GM18526 (cell line): ENCODE data around the gene SKI.

ENCODE experiments used
- POLR2A ChIP-seq: IDR thresholded peaks from 3 replicates; pipeline ENCODE4 v1.6.1; 2011; ENCODE audit not compliant: insufficient read length; ENCODE audit errors: extremely low read depth

The SKI gene

DNA sequence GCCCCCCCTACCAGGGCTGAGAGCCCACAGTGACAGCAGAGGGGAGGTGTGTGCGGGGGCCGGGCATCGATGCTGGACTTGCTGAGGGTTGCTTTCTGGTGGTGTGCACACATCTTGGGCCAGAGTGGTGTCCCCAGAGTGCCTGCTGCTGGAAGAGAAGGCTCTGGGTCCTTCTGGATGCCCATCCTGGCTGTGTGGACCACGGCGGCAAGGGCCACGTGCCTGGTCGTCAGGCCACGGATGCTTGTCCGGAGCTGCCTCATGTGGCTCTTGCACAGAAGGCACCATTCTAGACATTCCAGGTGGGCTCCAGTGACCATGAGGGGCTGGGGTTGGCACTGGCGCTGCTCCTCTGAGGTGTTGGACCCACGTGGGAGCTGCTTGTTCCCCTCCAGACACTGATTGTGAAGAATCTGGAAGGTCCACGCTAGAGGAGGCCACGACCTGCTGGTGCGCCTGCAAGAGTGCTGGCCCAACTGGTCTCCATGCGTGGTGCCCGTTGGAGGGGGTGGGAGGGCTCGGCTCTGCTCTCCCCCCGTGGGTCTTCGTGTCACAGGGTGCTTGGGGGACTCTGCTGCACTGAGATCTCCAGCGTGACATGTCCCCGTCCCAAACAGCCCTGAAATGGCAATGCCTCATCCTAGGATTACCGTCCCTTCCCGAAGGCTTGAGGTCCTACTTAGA is 25.8 kb downstream of the SKI start:
- TF ChIP-seq POLR2A: no peak

DNA sequence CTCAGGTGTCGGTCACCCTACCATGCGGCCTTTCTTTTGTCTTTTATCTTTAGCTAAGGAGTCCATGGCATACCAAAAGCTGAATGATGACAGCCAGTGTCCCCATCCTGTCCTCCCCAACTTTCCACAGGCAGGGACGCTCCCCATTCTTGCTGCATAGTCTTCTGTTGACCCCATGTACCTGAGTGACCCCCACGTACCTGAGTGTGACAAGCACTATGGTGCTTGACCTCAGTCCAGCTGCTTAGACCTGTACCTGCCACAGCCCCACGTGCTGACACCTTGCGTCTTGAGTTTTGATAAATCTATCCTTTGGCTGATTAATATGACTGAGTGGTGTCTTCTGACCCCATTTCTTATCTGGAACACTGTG is 26.9 kb downstream of the SKI start:
- no peak for TF ChIP-seq POLR2A

DNA sequence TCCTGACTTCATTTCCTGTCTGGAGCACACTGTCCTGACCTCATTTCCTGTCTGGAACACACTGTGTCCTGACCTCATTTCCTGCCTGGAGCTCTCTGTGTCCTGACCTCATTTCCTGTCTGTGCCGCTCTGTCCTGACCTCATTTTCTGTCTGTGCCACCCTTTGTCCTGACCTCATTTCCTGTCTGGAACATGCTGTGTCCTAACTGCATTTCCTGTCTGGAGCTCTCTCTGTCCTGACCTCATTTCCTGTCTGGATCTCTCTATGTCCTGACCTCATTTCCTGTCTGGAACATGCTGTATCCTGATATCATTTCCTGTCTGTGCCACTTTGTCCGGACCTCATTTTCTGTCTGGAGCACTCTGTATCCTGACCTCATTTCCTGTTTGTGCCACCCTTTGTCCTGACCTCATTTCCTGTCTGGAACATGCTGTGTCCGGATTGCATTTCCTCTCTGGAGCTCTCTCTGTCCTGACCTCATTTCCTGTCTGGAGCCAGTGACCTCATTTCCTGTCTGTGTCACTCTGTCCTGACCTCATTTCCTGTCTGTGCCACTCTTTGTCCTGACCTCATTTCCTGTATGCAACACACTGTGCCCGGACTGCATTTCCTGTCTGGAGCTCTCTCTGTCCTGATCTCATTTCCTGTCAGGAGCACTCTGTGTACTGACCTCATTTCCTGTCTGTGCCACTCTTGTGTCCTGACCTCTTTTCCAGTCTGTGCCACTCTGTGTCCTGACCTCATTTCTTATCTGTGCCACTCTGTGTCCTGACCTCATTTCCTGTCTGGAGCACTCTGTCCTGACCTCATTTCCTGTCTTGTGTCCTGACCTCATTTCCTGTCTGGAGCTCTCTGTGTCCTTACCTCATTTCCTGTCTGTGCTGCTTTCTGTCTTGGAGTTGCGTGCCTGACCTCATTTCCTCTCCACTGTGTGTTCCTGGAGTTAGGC is 27.6 kb downstream of the SKI start:
- no peak for TF ChIP-seq POLR2A

DNA sequence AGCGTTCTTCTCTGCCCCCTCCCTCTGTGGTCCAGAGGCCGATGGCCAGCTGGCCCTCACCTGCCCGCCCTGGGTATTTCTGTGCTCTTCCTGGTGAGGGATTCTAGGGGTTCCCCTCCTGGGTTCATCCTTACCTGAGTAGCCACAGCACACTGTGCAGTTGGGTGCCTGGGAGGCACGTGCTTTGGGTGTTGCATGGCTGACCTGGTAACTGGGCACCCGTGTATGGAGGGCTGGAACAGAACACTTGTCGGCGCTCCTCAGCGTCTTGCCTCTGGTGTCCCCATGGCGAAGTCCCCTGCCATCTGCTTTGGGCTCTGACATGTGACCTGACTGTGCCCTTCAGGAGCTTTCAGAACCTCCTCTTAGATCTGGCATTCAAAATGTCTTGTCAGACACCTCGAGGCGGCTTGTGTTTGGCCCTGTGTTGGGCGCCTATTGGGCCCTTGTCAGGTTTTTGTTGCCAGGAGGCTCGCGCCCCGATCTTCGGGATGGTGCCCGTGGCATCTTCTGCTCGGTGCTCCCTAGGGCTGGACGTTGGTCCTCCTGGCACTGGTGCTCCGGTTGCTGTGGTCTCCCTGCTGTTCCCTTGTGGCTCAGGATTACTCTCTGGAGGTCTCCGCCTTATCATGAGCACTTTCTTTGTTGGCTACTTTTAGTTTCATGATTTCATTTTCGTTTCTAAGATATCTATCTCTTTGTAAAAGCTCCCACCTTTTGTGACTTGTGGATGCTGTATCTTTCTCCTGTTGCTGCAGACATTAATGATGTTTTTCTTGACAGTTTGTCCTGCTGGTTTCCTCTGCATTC is 28.5 kb downstream of the SKI start:
- no peak for TF ChIP-seq POLR2A

DNA sequence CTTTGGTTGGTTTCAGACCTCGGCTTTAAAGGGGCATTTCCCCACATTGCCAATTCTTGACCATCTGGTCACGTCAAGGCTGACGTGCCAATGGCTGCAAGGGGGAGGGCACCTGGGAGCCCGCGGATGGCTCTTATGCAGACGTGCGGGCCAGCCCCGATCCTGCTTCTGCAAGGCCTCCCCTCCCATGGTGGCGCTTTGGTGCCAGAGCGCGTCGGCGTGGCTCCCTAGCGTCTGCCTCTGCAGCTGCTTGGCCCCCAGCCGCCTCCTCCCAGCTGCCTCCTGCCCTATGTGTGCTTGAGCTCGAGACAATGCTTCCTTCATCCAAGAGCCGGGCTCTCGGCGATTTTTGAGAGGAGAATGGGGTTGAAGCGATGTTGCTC is 29.1 kb downstream of the SKI start:
- no peak for TF ChIP-seq POLR2A

DNA sequence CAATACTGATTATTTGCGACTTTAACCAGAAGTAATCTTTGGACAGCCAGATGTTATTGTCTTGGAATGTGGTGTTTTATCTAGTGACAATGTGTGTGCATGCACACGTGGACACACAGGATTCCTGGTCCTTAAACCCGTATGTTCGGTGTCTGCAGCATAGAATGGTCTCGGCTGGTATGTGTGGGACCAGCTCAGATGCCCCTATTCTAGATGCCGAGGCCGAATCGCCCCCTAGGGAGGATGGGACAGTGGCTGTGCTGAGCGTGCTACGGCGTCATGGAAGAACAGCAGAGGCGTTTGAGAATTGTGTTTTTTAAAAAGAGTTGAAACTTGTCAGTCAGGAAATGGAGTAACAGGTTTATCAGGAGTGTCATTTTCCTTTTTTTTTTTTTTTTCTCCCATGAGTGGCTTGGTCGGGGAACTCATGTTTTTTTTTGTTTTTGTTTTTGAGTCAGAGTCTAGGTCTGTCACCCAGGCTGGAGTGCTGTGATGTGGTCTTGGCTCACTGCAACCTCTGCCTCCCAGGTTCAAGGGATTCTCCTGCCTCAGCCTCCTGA is 30.1 kb downstream of the SKI start:
- TF ChIP-seq POLR2A: no peak

DNA sequence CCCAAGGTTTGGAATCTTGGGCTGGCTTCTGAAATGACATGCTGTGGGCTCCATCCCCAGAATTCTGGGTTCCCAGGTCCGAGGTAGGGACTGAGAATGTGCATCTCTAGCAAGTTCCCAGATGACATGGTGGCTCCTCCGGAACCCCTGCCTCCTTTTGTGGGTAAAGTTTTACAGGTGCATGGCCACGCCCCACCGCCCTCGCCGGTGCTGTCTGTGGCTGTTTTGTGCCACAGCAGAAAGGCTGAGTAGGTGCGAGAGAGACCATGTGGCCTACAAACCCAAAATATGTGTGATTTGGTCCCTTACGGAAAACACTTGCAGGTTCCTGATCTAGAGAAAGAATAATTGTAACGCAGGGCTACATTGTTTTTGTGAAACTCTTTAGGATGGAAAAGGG is 30.9 kb downstream of the SKI start:
- TF ChIP-seq POLR2A: no peak

DNA sequence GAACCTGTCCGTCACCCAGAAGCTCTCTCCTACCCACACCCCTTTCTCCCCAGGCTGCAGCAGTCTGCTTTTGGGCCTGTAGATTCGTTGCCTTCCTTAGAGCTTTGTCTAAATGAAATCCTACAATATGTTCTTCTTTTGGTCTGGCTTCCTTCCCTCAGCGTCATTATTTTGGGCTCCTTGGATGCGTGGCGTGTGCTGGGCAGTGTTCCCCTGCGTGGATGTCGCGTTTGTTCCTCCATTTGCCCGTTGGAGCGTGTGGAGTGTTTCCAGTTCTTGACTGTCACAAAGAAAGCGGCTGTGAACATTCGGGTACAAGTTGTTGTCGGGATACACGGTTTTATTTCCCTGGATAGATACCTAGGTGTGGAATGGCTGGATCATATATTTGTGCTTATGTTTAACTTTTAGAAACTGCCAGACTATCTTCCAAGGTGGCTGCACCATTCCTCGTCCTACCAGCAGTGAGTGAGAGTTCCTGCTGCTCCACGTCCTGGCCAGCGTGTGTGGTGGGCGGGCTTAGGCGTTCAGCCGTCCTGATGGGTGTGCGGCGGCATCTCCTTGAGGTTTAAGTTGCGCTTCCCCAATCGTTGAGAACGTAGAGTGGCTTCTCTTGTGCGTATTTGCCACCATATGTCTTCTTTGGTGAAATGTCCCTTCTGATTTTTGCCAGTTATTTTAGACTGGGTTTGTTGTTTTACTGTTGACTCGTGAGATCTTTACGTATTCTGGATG is 31.7 kb downstream of the SKI start:
- no peak for TF ChIP-seq POLR2A

DNA sequence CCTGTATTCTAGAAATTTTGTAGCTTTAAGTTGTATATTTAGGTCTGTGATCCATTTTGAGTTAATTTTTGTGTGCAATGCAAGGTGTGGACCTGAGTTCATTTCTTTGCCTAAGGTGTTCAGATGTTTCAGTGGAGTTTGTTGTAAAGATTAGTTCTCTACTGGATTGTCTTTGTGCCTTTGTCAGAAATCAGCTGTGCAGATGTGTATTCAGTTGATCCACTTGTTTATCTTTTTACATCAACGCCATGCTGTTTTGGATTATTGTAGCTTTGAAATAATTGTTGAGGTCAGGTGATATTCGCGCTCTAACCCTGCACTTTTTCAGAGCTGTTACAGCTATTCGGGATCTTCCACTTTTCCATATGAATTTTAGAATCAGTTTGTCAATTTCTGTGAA is 32.8 kb downstream of the SKI start:
- TF ChIP-seq POLR2A: no peak

DNA sequence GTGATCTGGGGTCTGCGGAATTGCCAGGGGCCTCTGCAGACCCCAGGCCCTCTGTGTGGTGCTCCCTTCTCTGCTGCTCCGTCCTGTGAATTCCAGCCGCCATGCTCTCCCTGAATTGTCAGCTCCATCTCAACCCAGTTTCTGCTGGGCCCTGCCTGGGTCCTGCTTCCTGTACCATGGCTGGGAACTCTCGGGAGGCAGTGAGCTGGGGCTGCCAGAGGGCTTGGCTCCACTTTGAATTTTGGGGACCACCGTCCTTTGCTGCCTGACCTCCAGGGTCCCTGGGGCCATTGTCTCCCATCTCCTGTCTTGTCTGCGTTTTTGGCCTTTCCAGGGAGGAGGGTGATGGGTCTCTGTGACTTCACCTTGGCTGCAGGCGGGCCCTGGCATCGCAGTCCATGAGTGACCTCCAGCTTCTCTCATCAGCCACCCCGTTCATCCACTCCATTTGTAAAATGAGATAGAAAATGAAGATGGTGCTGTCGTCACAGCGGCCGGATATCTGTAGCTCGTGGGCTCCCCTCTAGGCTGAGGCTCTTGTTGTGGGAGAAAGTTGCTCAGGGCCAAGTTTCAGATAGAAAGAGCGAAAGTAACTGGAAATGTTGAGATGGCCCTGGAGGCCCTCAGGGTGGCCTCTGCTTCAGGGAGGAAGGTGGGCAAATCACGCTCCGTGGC is 38.3 kb downstream of the SKI start:
- no peak for TF ChIP-seq POLR2A

DNA sequence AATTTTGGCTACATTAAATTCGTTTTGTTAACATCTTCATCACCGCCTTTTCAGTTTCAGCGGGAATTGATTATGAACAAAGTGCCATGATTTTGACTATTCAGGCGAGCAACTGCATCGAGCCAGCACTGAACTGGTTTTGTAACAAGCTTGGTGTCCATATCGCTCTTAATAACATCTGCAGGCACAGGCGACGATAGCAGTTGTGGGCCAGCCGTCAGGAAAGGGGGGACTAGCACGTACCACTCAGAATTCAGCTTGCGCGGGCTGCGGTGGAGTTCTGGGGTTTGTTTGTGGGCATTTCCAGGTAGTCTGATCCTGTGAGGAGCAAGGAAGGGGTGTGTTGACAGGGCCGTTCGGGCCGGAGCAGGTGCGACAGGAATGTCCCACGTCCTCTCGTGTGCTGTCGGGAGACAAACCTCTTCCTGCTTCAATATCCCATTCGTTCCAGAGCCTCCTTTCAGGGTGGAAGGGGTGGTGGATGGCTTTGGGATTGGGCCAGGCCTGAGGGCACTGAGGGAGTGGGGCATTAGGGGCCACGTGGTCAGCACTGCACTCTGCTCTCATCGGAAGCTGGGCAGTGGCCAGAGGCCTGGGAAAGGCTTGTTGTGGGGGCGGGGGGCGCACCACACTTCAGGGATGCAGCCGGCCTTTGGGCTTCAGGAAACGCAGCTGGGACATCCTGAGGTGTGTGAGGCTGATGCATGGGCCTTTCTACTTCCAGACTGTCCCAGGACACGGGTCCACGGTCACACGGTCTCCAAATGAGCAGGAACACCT is 39.1 kb downstream of the SKI start:
- TF ChIP-seq POLR2A: no peak

DNA sequence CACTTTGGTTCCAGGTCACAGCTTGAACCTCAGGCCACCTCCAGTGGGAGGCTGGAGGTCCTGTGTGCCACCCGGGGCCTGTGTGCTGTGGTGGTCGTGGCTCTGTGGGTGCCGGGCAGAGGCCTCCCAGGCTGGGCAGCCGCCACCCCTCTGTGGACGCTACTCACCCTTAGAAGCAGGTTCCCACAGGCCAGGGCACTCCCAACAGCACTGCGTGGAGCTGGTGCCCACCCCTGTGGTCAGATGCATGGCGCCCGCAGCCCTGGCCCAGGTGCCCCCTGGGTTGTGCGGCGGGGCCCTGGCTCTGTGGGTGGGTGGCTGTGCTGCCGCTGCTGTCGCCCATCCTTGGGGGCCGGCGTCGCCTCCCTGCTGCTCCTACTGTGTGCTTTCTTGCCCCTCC is 39.7 kb downstream of the SKI start:
- TF ChIP-seq POLR2A: no peak

DNA sequence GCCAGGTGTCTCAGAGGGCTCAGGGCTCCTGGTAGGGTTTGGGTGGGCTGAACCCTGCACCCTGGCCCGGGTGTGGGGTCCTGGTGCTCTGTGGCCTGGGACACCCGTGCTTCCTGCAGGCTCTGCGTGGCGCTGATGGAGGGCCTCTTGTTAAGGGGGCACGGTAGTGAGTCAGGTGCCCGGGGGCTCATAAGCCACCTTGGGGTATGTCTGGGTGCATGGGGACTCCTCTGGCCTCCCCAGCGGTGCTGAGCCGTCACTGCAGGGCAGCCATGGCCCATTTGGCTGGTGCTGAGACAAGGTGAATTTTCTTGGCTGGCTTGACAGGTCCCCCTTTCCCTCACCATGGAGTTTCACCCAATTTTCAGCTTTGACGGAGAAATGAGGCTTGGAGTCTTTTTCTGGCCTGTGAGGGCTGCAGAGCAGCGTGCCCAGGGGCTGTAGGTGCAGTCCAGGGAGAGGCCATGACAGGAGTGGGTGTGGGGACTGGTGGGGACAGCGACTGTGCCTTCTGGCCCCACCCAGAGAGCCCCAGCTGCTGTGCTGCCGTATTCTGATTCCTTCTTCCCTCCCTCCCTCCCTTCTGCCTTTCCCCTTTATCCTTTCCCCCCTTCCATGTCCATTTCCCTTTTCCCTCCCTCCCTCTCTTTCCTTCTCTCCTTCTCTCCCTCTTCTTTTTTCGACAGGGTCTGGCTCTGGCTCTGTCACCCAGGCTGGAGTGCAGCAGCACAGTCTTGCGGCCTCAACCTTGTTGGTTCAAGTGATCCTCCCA is 40.4 kb downstream of the SKI start:
- TF ChIP-seq POLR2A: no peak
